ENCODE data around the gene C1orf105.

DNA sequence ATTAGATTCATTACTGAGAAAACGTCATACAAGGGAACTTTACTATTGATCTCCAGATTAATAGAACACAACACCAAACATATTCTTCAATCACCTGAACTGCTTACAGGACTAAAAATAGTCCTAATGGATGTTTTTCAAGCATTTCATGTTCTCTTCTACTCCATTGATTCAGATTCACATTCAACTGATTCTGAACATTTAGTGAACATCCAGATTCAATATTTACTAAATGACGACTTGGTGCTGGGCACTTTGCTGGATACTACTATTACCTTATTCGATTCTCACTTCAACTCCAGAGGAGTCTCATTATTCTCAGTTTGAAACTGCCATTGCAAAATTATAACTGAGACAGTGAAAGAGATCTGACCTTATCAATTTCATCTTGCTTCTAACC lies 93.6 kb downstream of the C1orf105 start:
- TF ChIP-seq, protein P1, sequence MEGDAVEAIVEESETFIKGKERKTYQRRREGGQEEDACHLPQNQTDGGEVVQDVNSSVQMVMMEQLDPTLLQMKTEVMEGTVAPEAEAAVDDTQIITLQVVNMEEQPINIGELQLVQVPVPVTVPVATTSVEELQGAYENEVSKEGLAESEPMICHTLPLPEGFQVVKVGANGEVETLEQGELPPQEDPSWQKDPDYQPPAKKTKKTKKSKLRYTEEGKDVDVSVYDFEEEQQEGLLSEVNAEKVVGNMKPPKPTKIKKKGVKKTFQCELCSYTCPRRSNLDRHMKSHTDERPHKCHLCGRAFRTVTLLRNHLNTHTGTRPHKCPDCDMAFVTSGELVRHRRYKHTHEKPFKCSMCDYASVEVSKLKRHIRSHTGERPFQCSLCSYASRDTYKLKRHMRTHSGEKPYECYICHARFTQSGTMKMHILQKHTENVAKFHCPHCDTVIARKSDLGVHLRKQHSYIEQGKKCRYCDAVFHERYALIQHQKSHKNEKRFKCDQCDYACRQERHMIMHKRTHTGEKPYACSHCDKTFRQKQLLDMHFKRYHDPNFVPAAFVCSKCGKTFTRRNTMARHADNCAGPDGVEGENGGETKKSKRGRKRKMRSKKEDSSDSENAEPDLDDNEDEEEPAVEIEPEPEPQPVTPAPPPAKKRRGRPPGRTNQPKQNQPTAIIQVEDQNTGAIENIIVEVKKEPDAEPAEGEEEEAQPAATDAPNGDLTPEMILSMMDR (IDR thresholded peaks at IDR 0.05 in 8 of 11, conservative IDR thresholded peaks at IDR 0.05 in 3 of 11) = no peak
- TF ChIP-seq POLR2A (IDR thresholded peaks at IDR 0.05) = no peak
- no peak for TF ChIP-seq POLR2AphosphoS5 (IDR thresholded peaks at IDR 0.05)

Data from spleen (tissue), 7 donors.